Muscle layer of colon (tissue), 2 donors: ENCODE measurements around the gene PRKAG2.
"Not testable (repeated sequence)": the region's sequence is repeated elsewhere in the genome, so short reads cannot be mapped to it uniquely, and the experiment has no call there.

ENCODE experiments used
- H3K27ac ChIP-seq: one replicate; pipeline ENCODE4 v1.7.0; 2013; ENCODE audit warnings: low read depth, mild to moderate bottlenecking, low read length, moderate library complexity
- H3K27me3 ChIP-seq, 2 donors: one replicate each; pipeline ENCODE4 v1.7.0; 2013; ENCODE audit warnings: low read length in 2 of 2, mild to moderate bottlenecking in 2 of 2; ENCODE audit not compliant: insufficient read depth in 2 of 2, control insufficient read depth in 1 of 2
- H3K36me3 ChIP-seq: one replicate; pipeline ENCODE4 v1.7.0; 2013; ENCODE audit warnings: mild to moderate bottlenecking, low read length; ENCODE audit not compliant: insufficient read depth
- H3K4me1 ChIP-seq: one replicate; pipeline ENCODE4 v1.7.0; 2013; ENCODE audit warnings: mild to moderate bottlenecking, low read length; ENCODE audit not compliant: insufficient read depth
- H3K4me3 ChIP-seq, 2 donors: one replicate each; pipeline ENCODE4 v1.7.0; 2013; ENCODE audit warnings: low read length in 2 of 2, low read depth in 1 of 2, mild to moderate bottlenecking in 1 of 2, moderate library complexity in 1 of 2
- H3K9ac ChIP-seq: one replicate; pipeline ENCODE4 v1.7.0; 2013; ENCODE audit warnings: low read length
- H3K9me3 ChIP-seq: one replicate; pipeline ENCODE4 v1.7.0; 2013; ENCODE audit warnings: mild to moderate bottlenecking, low read length
- donor health status: abdominal sarcoma.
- donor health status: Adenocarcinoma of cecum.

PRKAG2 gene

GRCh38 chr7:151835636-151836035 is 41.3 kb downstream of the PRKAG2 start:
- no peak overlapping the region for H3K27ac ChIP-seq
- no peaks in the 10 kb centered on the region for H3K27me3 ChIP-seq
- H3K9ac ChIP-seq = no peak overlapping the region
- H3K36me3 ChIP-seq = no peaks in the 10 kb centered on the region
- no peaks in the 10 kb centered on the region for H3K4me1 ChIP-seq
- H3K4me3 ChIP-seq = no peak overlapping the region
- H3K9me3 ChIP-seq = no peaks in the 10 kb centered on the region

- Histone ChIP-seq H3K4me3 (no peak overlapping the region), H3K27ac (no peak overlapping the region), H3K27me3 (no peaks in the 10 kb centered on the region), H3K9ac (no peak overlapping the region), H3K9me3 (no peaks in the 10 kb centered on the region), H3K4me1 (no peaks in the 10 kb centered on the region), H3K36me3 (no peaks in the 10 kb centered on the region)
Observed at GRCh38 chr7:151834271-151835035, 42.5 kb downstream of the PRKAG2 start.

DNA sequence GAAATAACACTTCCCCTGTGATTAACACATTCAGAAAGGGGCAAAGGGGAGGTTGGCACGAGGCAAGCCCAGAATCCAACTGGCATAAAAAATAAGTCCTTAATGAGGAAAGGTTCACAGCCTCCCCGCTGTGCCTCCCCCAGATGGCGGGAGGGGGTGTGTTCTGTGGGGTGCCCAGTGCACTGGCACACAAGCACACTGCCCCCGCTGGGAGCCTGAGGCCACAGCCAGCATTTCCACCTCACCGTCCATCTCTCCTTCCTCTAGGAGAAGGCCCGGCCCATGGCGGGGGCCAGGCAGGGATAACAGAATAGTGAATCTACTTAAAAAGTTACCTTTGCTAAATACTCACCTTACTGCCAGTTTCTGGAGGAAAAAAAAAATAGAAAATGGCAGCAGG is 43.2 kb downstream of the PRKAG2 start:
- Histone ChIP-seq H3K9me3 (no peaks in the 10 kb centered on the region), H3K4me1 (no peaks in the 10 kb centered on the region), H3K9ac (no peak overlapping the region), H3K4me3 (no peak overlapping the region), H3K27ac (no peak overlapping the region), H3K27me3 (no peaks in the 10 kb centered on the region), H3K36me3 (no peaks in the 10 kb centered on the region)

DNA sequence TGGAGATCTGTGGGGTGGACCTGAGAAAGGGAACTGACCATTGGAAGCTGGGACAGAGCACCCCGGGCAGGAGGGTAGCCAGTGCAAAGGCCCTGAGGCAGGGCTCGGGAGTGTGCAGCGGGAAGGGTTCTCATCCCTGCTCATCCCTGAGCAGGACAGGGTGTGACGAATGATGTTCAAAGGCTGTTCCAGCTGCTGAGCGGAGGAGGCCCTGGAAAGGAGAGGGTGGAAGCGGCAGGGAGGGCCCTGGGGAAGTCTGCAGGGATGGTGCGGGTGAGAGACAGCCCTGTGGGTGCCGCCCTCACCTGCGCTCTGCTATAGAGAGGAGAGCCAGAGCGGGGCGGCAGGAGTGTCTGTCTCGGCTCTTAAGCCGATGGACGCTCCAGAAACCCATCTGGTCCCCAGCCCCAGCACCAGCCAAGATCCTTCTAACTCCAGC is 43.7 kb downstream of the PRKAG2 start:
- Histone ChIP-seq H3K4me1 (no peaks in the 10 kb centered on the region), H3K27ac (no peak overlapping the region), H3K9me3 (no peaks in the 10 kb centered on the region), H3K4me3 (no peak overlapping the region), H3K36me3 (no peaks in the 10 kb centered on the region), H3K27me3 (no peaks in the 10 kb centered on the region), H3K9ac (no peak overlapping the region)

DNA sequence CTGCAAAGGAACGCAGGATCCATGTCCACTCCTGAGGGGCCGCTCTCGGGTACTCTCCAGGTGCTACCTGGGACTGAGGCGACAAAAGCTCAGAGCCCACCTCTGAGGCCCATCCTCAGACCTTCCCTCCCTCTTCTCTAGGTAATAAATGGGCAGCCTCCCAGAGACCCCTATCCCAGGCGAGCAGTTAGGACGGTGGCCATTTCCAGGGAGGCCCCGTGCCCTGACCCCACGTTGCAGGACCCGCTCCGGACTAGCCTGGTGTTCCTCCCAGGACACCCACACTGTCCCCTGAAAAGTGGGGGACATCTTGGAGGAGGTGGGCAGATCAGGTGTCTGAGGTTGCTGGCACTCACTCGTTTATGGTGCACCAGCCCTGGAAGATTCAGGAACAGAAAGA is 44.3 kb downstream of the PRKAG2 start:
- Histone ChIP-seq H3K9ac (no peak overlapping the region), H3K27me3 (no peaks in the 10 kb centered on the region), H3K9me3 (no peaks in the 10 kb centered on the region), H3K4me1 (no peaks in the 10 kb centered on the region), H3K36me3 (no peaks in the 10 kb centered on the region), H3K4me3 (no peak overlapping the region), H3K27ac (no peak overlapping the region)

GRCh38 chr7:151832138-151832537 is 44.8 kb downstream of the PRKAG2 start:
- H3K27ac ChIP-seq = no peak overlapping the region
- no peaks in the 10 kb centered on the region for H3K27me3 ChIP-seq
- H3K4me3 ChIP-seq = no peak overlapping the region
- H3K4me1 ChIP-seq = no peaks in the 10 kb centered on the region
- no peak overlapping the region for H3K9ac ChIP-seq
- H3K36me3 ChIP-seq = no peaks in the 10 kb centered on the region
- H3K9me3 ChIP-seq = no peaks in the 10 kb centered on the region

DNA sequence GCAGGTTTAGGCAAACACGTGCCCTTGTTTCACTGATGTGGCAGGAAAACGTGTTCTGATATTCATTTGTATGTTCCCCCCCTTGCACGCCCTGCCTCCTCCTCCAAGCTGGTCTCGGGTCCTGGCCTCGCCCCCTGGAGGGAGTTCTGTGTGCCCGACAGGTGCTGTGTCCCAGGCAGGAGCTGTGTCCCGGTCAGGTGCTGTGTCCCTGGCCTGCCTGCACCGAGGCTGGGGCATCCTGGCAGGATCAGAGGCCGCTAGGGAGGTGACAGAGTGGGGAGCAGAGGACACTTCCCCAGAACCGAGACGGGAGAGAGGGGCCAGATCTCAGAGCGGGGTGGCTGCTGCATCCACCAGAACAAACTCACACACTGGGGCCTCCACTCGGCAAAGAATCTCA is 45.3 kb downstream of the PRKAG2 start:
- H3K36me3 ChIP-seq = no peaks in the 10 kb centered on the region

GRCh38 chr7:151830121-151830830 is 46.6 kb downstream of the PRKAG2 start:
- Histone ChIP-seq H3K27ac (no peak overlapping the region), H3K4me1 (peaks cover 6% of the 10 kb centered on the region), H3K27me3 (no peaks in the 10 kb centered on the region), H3K9ac (no peak overlapping the region), H3K36me3 (no peaks in the 10 kb centered on the region), H3K4me3 (no peak overlapping the region), H3K9me3 (no peaks in the 10 kb centered on the region)

More for the DNA sequence above, 45.3 kb downstream of the PRKAG2 start:
- no peak overlapping the region for H3K27ac ChIP-seq
- H3K4me1 ChIP-seq = no peaks in the 10 kb centered on the region
- no peaks in the 10 kb centered on the region for H3K27me3 ChIP-seq
- no peak overlapping the region for H3K4me3 ChIP-seq
- no peaks in the 10 kb centered on the region for H3K9me3 ChIP-seq
- no peak overlapping the region for H3K9ac ChIP-seq

DNA sequence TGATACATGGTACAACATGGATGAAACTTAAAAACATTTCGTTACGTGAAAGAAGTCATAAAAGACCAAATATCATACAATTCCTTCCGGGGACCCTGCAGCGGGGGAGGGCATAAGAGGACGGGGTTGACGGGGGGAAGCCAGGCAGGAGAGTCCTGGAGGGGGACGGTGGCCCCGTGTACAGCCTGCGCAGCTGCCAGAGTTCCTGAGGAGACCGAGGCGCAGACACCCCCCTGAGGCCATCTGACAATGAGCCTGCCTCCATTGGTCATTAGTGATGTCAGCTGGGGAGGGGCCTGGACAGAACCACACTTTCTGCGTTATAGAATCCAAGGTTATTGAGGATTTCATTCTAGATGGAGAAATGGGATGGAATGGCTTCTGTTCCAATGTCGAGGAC is 47.2 kb downstream of the PRKAG2 start:
- no peaks in the 10 kb centered on the region for H3K9me3 ChIP-seq
- no peaks in the 10 kb centered on the region for H3K27me3 ChIP-seq
- no peaks in the 10 kb centered on the region for H3K36me3 ChIP-seq
- H3K27ac ChIP-seq = no peak overlapping the region
- no peak overlapping the region for H3K9ac ChIP-seq
- peaks cover 7% of the 10 kb centered on the region for H3K4me1 ChIP-seq
- no peak overlapping the region for H3K4me3 ChIP-seq

DNA sequence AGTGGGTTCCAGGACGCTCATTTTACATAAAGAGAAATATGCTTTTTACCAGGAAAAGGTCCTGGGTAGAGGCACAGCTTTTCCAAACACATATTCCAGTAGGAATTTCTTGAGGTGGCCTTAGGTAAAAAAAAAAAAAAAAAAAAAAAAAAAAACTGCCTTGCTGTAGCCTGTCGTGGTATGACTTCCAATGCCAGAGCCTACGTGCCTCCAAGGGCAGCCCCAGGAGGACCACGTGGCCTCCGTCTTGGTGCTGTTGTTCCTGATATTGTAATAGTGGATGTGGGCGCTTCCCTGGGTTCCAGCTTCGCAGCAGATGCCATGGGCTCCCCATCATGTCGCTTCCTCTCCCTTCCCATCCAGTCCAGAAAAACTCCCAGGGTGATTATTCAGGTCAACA is 49.3 kb downstream of the PRKAG2 start:
- Histone ChIP-seq H3K27me3 (no peaks in the 10 kb centered on the region), H3K4me1 (peaks cover 11% of the 10 kb centered on the region), H3K9ac (no peak overlapping the region), H3K27ac (no peak overlapping the region), H3K9me3 (no peaks in the 10 kb centered on the region), H3K36me3 (no peaks in the 10 kb centered on the region), H3K4me3 (no peak overlapping the region)

- not testable (repeated sequence) for H3K4me3 ChIP-seq, H3K27ac ChIP-seq, H3K27me3 ChIP-seq, H3K36me3 ChIP-seq, H3K9ac ChIP-seq, H3K9me3 ChIP-seq
- peaks cover 11% of the 10 kb centered on the region for H3K4me1 ChIP-seq
Observed at GRCh38 chr7:151826316-151826715, 50.6 kb downstream of the PRKAG2 start.

GRCh38 chr7:151825721-151826120 is 51.2 kb downstream of the PRKAG2 start:
- Histone ChIP-seq H3K9ac (no peak overlapping the region), H3K27me3 (no peaks in the 10 kb centered on the region), H3K36me3 (no peaks in the 10 kb centered on the region), H3K4me3 (no peak overlapping the region), H3K27ac (no peak overlapping the region), H3K4me1 (peaks cover 11% of the 10 kb centered on the region), H3K9me3 (no peaks in the 10 kb centered on the region)
